IPS DF 6.9 (cell line): ENCODE measurements around the gene SLC7A14.

Source experiments
- DNase-seq: peaks from one replicate; pipeline ENCODE4 v3.0.0-alpha.2; 2013; ENCODE audit warnings: low read depth, low spot score
- H3K27ac ChIP-seq: one replicate; pipeline ENCODE4 v1.5.1; 2013; ENCODE audit warnings: low read length, control low read depth
- H3K27me3 ChIP-seq: 2 replicates; pipeline ENCODE4 v1.6.1; 2013; ENCODE audit warnings: mild to moderate bottlenecking, low read length; ENCODE audit not compliant: control insufficient read depth, insufficient read depth
- H3K36me3 ChIP-seq: 2 replicates; pipeline ENCODE4 v1.6.1; 2013; ENCODE audit warnings: low read length; ENCODE audit not compliant: control insufficient read depth, insufficient read depth
- H3K4me1 ChIP-seq: 2 replicates; pipeline ENCODE4 v1.6.1; 2013; ENCODE audit warnings: low read length; ENCODE audit not compliant: control insufficient read depth, insufficient read depth
- H3K4me3 ChIP-seq: 2 replicates; pipeline ENCODE4 v1.5.1; 2013; ENCODE audit warnings: mild to moderate bottlenecking, low read length
- H3K9me3 ChIP-seq: 2 replicates; pipeline ENCODE4 v1.6.1; 2013; ENCODE audit warnings: low read length, inconsistent platforms; ENCODE audit not compliant: control insufficient read depth, insufficient read depth
- WGBS: extraction: QIAGEN DNeasy Blood & Tissue Kit; methylation state at CpG from one replicate; pipeline ENCODE4 v1.1.7; 2013; ENCODE audit warnings: mixed read lengths, missing lambda C conversion rate; ENCODE audit not compliant: insufficient read length, insufficient coverage; 5-methylcytosine and 5-hydroxymethylcytosine counted together

SLC7A14 gene

DNA sequence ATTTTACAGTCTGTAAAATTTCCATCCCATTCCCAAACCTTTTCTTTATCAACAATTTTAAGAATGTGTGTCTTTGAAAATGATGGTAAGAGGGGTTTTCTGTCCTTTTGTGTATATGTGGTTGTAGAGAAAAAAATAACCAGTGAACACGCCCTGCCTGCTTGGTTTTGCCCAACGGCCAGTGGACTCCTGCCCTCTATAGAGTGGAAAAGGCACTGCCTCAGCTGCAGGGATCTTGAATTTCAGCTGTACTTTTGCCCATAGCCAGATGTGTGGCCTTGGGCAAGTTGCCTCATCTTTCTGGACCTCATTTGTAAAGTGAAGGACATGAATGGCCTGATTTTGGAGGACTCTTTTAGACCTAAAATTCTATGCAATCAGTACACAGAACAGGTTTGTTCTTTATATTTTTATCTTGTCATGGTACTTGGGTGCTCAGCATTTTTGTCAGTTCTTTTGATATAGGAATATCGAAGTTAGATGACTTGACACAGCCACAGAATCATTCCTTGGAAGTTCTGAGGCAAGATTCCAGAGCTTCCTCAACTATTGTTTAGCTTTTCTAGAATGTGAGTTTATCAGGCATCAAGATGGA, 86.2 kb downstream of the SLC7A14 start:
- Histone ChIP-seq H3K27me3 (no peaks in the 10 kb centered on the region), H3K27ac (no peak overlapping the region), H3K36me3 (no peaks in the 10 kb centered on the region), H3K4me3 (no peak overlapping the region), H3K4me1 (no peaks in the 10 kb centered on the region), H3K9me3 (no peaks in the 10 kb centered on the region)
- no peak for DNase-seq
- WGBS = no CpG with 5 or more reads among the region's 3 CpGs

GRCh38 chr3:170497207-170498095, 88.4 kb downstream of the SLC7A14 start:
- no peaks in the 10 kb centered on the region for H3K9me3 ChIP-seq
- no peak overlapping the region for H3K27ac ChIP-seq
- no peaks in the 10 kb centered on the region for H3K36me3 ChIP-seq
- H3K4me3 ChIP-seq = no peak overlapping the region
- H3K4me1 ChIP-seq = no peaks in the 10 kb centered on the region; the same call in 1 of the 2 replicates
- no peak for DNase-seq
- no CpG with 5 or more reads among the region's 6 CpGs for WGBS
- H3K27me3 ChIP-seq = no peaks in the 10 kb centered on the region

DNA sequence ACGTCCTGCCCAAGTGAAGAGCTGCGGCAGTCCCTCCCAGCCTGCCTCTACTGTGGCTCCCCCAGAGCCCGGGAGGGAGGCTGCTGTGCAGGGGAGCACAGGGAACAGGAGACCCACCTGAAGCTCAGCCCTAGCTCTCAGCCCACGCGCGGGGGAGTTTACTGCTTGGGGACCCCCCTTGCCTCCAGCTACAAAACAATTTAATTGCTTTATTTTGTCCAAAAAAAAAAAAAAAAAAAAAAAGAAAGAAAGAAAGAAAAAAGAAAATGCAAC, 89.1 kb downstream of the SLC7A14 start:
- no CpG with 5 or more reads among the region's 6 CpGs for WGBS
- Histone ChIP-seq H3K27ac (no peak overlapping the region), H3K4me3 (no peak overlapping the region), H3K27me3 (no peaks in the 10 kb centered on the region), H3K9me3 (no peaks in the 10 kb centered on the region), H3K36me3 (no peaks in the 10 kb centered on the region), H3K4me1 (no peaks in the 10 kb centered on the region; the same call in 1 of the 2 replicates)
- no peak for DNase-seq

DNA sequence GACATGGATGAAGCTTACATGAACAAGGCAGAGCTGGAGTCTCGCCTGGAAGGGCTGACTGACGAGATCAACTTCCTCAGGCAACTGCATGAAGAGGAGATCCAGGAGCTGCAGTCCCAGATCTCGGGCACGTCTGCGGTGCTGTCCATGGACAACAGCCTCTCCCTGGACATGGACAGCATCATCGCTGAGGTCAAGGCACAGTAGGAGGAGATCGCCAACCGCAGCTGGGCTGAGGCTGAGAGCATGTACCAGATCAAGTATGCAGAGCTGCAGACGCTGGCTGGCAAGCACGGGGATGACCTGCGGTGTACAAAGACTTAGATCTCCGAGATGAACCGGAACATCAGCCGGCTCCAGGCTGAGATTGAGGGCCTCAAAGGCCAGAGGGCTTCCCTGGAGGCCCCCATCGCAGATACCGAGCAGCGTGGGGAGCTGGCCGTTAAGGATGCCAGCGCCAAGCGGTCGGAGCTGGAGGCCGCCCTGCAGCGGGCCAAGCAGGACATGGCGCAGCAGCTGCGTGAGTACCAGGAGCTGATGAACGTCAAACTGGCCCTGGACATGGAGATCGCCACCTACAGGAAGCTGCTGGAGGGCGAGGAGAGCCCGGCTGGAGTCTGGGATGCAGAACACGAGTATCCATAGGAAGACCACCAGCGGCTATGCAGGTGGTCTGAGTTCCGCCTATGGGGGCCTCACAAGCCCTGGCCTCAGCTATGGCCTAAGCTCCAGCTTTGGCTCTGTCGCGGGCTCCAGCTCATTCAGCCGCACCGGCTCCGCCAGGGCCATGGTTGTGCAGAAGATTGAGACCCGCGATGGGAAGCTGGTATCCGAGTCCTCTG, 89.6 kb downstream of the SLC7A14 start:
- no peaks in the 10 kb centered on the region for H3K27me3 ChIP-seq
- no CpG with 5 or more reads among the region's 40 CpGs for WGBS
- no peak for DNase-seq
- H3K4me3 ChIP-seq = no peak overlapping the region
- no peaks in the 10 kb centered on the region; the same call in 1 of the 2 replicates for H3K4me1 ChIP-seq
- H3K36me3 ChIP-seq = no peaks in the 10 kb centered on the region
- no peaks in the 10 kb centered on the region for H3K9me3 ChIP-seq
- no peak overlapping the region for H3K27ac ChIP-seq

DNA sequence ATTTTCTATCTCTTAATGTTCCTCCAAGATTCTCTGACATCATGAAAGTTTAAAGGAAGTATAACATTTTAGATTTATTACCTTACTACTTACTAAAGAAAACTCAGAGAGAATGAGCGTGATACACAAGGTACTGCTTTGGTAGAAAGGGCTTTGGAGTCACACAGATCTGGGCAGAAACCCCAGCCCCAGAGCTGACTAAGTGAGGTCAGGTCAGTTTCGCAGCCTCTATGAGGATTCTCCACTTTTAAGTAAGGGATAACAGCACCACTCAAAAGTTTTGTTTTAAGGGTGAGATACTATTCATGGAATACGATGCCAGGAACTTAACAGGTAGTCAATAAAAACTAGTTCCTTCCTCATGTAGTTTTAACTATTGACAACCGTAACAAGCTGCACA, 91.1 kb downstream of the SLC7A14 start:
- Histone ChIP-seq H3K4me3 (no peak overlapping the region), H3K27me3 (no peaks in the 10 kb centered on the region), H3K36me3 (no peaks in the 10 kb centered on the region), H3K9me3 (no peaks in the 10 kb centered on the region), H3K27ac (no peak overlapping the region), H3K4me1 (no peaks in the 10 kb centered on the region; the same call in 1 of the 2 replicates)
- no CpG with 5 or more reads among the region's 4 CpGs for WGBS
- DNase-seq = no peak

GRCh38 chr3:170493712-170494182, 92.1 kb downstream of the SLC7A14 start:
- H3K4me1 ChIP-seq = no peaks in the 10 kb centered on the region; the same call in 1 of the 2 replicates
- no peak for DNase-seq
- H3K27me3 ChIP-seq = no peaks in the 10 kb centered on the region
- H3K9me3 ChIP-seq = no peaks in the 10 kb centered on the region
- no peak overlapping the region for H3K4me3 ChIP-seq
- H3K27ac ChIP-seq = no peak overlapping the region
- no CpG with 5 or more reads among the region's 2 CpGs for WGBS
- H3K36me3 ChIP-seq = no peaks in the 10 kb centered on the region

DNA sequence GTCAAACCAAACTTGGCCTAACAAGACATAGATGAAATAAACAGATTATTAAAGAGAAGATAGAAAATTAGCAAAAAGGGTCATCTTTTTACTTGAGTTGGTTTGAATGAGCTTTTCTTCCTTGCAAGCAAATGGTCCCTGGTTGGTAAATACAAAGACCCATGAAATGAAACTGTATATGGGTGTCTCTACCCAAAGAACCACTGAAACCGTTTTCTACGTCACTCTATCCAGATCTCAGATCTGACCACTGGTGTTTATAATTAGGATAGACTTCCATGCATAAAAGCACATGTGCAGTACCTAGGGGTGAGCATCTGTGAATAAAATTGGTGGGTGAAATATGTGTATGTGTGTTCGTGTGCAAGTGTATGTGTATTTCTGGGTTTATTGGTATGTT, 94.0 kb downstream of the SLC7A14 start:
- no peaks in the 10 kb centered on the region for H3K36me3 ChIP-seq
- H3K27ac ChIP-seq = no peak overlapping the region
- WGBS = 100% methylated on average over 1 of the region's 3 CpGs

GRCh38 chr3:170490828-170491560, 94.9 kb downstream of the SLC7A14 start:
- no peaks in the 10 kb centered on the region for H3K9me3 ChIP-seq
- no peak overlapping the region for H3K4me3 ChIP-seq
- WGBS = no CpG with 5 or more reads among the region's 2 CpGs
- no peaks in the 10 kb centered on the region for H3K27me3 ChIP-seq
- no peaks in the 10 kb centered on the region for H3K36me3 ChIP-seq
- H3K27ac ChIP-seq = no peak overlapping the region
- H3K4me1 ChIP-seq = peaks cover 2% of the 10 kb centered on the region; the same call in 1 of the 2 replicates
- no peak for DNase-seq

More for the DNA sequence above, 94.0 kb downstream of the SLC7A14 start:
- no peak overlapping the region for H3K4me3 ChIP-seq
- peaks cover 1% of the 10 kb centered on the region; the same call in 1 of the 2 replicates for H3K4me1 ChIP-seq
- H3K27me3 ChIP-seq = no peaks in the 10 kb centered on the region
- no peak for DNase-seq
- H3K9me3 ChIP-seq = no peaks in the 10 kb centered on the region

GRCh38 chr3:170488802-170489201, 97.1 kb downstream of the SLC7A14 start:
- H3K27ac ChIP-seq = no peak overlapping the region
- WGBS = no CpG with 5 or more reads among the region's 4 CpGs
- no peaks in the 10 kb centered on the region for H3K9me3 ChIP-seq
- no peak overlapping the region for H3K4me3 ChIP-seq
- H3K4me1 ChIP-seq = peaks cover 2% of the 10 kb centered on the region; the same call in 1 of the 2 replicates
- no peak for DNase-seq
- no peaks in the 10 kb centered on the region for H3K36me3 ChIP-seq
- H3K27me3 ChIP-seq = no peaks in the 10 kb centered on the region

DNA sequence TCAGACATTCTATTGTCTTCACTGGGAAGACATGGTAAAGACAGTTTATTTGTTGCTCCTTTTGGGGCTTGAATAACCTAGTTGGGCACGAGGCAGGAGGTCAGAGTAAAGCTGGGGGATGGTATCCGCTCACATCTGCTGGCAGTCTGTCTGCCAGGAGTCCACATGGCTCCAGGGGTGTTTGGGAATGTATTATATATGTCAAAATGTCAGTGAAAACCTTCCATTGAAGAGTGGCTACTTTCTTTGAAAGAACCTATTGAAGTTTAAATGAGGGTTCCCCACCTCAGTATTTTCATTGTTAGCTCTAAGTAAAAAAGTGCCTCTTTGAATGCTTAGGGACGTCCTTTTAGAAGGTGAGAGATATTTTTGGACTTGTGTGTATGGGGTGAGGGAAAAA, 98.8 kb downstream of the SLC7A14 start:
- WGBS = no CpG with 5 or more reads among the region's 3 CpGs
- H3K27me3 ChIP-seq = no peaks in the 10 kb centered on the region
- H3K27ac ChIP-seq = no peak overlapping the region
- no peaks in the 10 kb centered on the region for H3K36me3 ChIP-seq
- H3K4me3 ChIP-seq = no peak overlapping the region
- H3K4me1 ChIP-seq = peaks cover 2% of the 10 kb centered on the region; the same call in 1 of the 2 replicates
- DNase-seq = no peak
- no peaks in the 10 kb centered on the region for H3K9me3 ChIP-seq
